A673 (cell line): ENCODE data around the gene NCKAP1.
"Not testable (repeated sequence)": the region's sequence is repeated elsewhere in the genome, so short reads cannot be mapped to it uniquely, and the experiment has no call there.

Source experiments
- CTCF ChIP-seq: fragments of 300-800, 200-600 bp; sonication (generic); conservative IDR thresholded peaks from 2 replicates; pipeline ENCODE4 v1.5.1; 2017; ENCODE audit warnings: low read depth, mild to moderate bottlenecking, antibody characterized with exemption, low read length, moderate library complexity, mixed read lengths
- EZH2 ChIP-seq: fragments of 200-600 bp; sonication (generic); IDR thresholded peaks from 2 replicates; pipeline ENCODE4 v1.6.1; 2017; ENCODE audit warnings: borderline replicate concordance, low read depth, mild to moderate bottlenecking, mixed read lengths, antibody characterized with exemption, low read length; ENCODE audit not compliant: poor library complexity, severe bottlenecking

GRCh38 chr2:182960869-182961268 is 77.4 kb downstream of the NCKAP1 start:
- TF ChIP-seq CTCF, EZH2: not testable (repeated sequence)
